ENCODE measurements around the gene CTSV. TPM values are rescaled to one million over a fixed set of nuclear protein-coding genes. Genes with fewer than 3 reads are reported as not detected.

Gene CTSV
- total RNA-seq, 6 donors from 2014 or later = 0.34 to 1.5 (median 0.63) TPM; not detected in 2

- Histone ChIP-seq H3K27me3 (peaks cover 0 to 2% (median 0%) of the 10 kb centered on the region in 4 donors), H3K27ac (no peak overlapping the region), H3K4me3 (no peak overlapping the region), H3K9me3 (no peaks in the 10 kb centered on the region), H3K4me1 (no peaks in the 10 kb centered on the region), H3K36me3 (no peaks in the 10 kb centered on the region)
- DNase-seq (no peak), ATAC-seq (ENCODE audit: low FRiP score in 2 of 2) (no peak)
- TF ChIP-seq EP300 (IDR thresholded peaks at IDR 0.05) = no peak
- TF ChIP-seq CTCF (IDR thresholded peaks at IDR 0.05) = no peak
- 51 to 63% methylated on average over 3 of the region's 3 CpGs for WGBS, 2 donors
Observed at GRCh38 chr9:97053717-97054116, 14.8 kb upstream of the CTSV start.

GRCh38 chr9:97052735-97053134 is 13.8 kb upstream of the CTSV start:
- ATAC-seq (ENCODE audit: low FRiP score in 2 of 2) = no peak
- DNase-seq = no peak
- peaks cover 0 to 2% (median 0%) of the 10 kb centered on the region in 4 donors for H3K27me3 ChIP-seq
- TF ChIP-seq EP300 (IDR thresholded peaks at IDR 0.05) (no peak), POLR2A (IDR thresholded peaks at IDR 0.05) (no peak), POLR2AphosphoS5 (IDR thresholded peaks at IDR 0.05) (no peak), CTCF (IDR thresholded peaks at IDR 0.05) (no peak)
- H3K4me3 ChIP-seq = no peak overlapping the region
- no peaks in the 10 kb centered on the region for H3K36me3 ChIP-seq
- no peaks in the 10 kb centered on the region for H3K4me1 ChIP-seq
- WGBS, 2 donors = 57% methylated on average over 2 of the region's 2 CpGs
- no peaks in the 10 kb centered on the region for H3K9me3 ChIP-seq
- no peak overlapping the region for H3K27ac ChIP-seq

- Histone ChIP-seq H3K27me3 (no peaks in the 10 kb centered on the region), H3K9me3 (no peaks in the 10 kb centered on the region), H3K27ac (no peak overlapping the region), H3K36me3 (no peaks in the 10 kb centered on the region), H3K4me3 (no peak overlapping the region), H3K4me1 (no peaks in the 10 kb centered on the region)
- TF ChIP-seq POLR2A (IDR thresholded peaks at IDR 0.05) (no peak), EP300 (IDR thresholded peaks at IDR 0.05) (no peak), CTCF (IDR thresholded peaks at IDR 0.05) (no peak), POLR2AphosphoS5 (IDR thresholded peaks at IDR 0.05) (no peak)
- ATAC-seq (ENCODE audit: low FRiP score in 2 of 2) = peak; percentile 42 to 90
- 37 to 47% methylated on average over 3 to 5 of the region's 5 CpGs for WGBS, 2 donors
- DNase-seq = peak in 1 of 2 donors; percentile 59
Observed at GRCh38 chr9:97046228-97046627, 7.3 kb upstream of the CTSV start.

GRCh38 chr9:97045300-97045699 is 6.4 kb upstream of the CTSV start:
- no peaks in the 10 kb centered on the region for H3K4me1 ChIP-seq
- WGBS, 2 donors = 69 to 78% methylated on average over 5 of the region's 5 CpGs
- DNase-seq = no peak
- TF ChIP-seq POLR2AphosphoS5 (IDR thresholded peaks at IDR 0.05) = no peak
- no peak for TF ChIP-seq EP300 (IDR thresholded peaks at IDR 0.05)
- TF ChIP-seq POLR2A (IDR thresholded peaks at IDR 0.05) = no peak
- no peak for TF ChIP-seq CTCF (IDR thresholded peaks at IDR 0.05)
- H3K27ac ChIP-seq = no peak overlapping the region
- no peak overlapping the region for H3K4me3 ChIP-seq
- H3K9me3 ChIP-seq = no peaks in the 10 kb centered on the region
- no peaks in the 10 kb centered on the region for H3K27me3 ChIP-seq
- no peaks in the 10 kb centered on the region for H3K36me3 ChIP-seq
- ATAC-seq (ENCODE audit: low FRiP score in 2 of 2) = no peak

GRCh38 chr9:97041898-97042297 is 3.0 kb upstream of the CTSV start:
- Histone ChIP-seq H3K27me3 (peaks cover 0 to 10% (median 4%) of the 10 kb centered on the region in 4 donors), H3K36me3 (no peaks in the 10 kb centered on the region), H3K27ac (no peak overlapping the region), H3K4me3 (no peak overlapping the region), H3K9me3 (no peaks in the 10 kb centered on the region), H3K4me1 (peaks cover 7 to 14% (median 9%) of the 10 kb centered on the region in 4 donors)
- ATAC-seq (ENCODE audit: low FRiP score in 2 of 2) = no peak
- no peak for DNase-seq
- WGBS, 2 donors = 39 to 42% methylated on average over 2 of the region's 2 CpGs
- TF ChIP-seq CTCF (IDR thresholded peaks at IDR 0.05) = no peak
- TF ChIP-seq EP300 (IDR thresholded peaks at IDR 0.05) = no peak
- TF ChIP-seq POLR2A (IDR thresholded peaks at IDR 0.05) = no peak
- TF ChIP-seq POLR2AphosphoS5 (IDR thresholded peaks at IDR 0.05) = no peak
